Neural progenitor cell (in vitro differentiated cells): ENCODE measurements around the gene IRS2. TPM values are rescaled to one million over a fixed set of nuclear protein-coding genes. Genes with fewer than 3 reads are reported as not detected.

Source experiments
- DNase-seq: peaks from one replicate; pipeline ENCODE4 v3.0.0-alpha.2; 2016; ENCODE audit warnings: low spot score
- H2AFZ ChIP-seq: fragments of 200-600 bp; sonication (generic); replicated peaks from 2 replicates; pipeline ENCODE4 v1.6.1; 2016; ENCODE audit warnings: antibody characterized with exemption
- H3F3A ChIP-seq: fragments of 200-600 bp; sonication (generic); 2 replicates; pipeline ENCODE4 v1.6.1; 2016; ENCODE audit warnings: antibody characterized with exemption, low read depth
- H3K27ac ChIP-seq: fragments of 200-600 bp; sonication (generic); 2 replicates; pipeline ENCODE4 v1.5.1; 2016; ENCODE audit warnings: mild to moderate bottlenecking
- H3K27me3 ChIP-seq: fragments of 200-600 bp; sonication (generic); 2 replicates; pipeline ENCODE4 v1.6.1; 2016; ENCODE audit warnings: mild to moderate bottlenecking, moderate library complexity
- H3K36me3 ChIP-seq: fragments of 200-600 bp; sonication (generic); 2 replicates; pipeline ENCODE4 v1.5.1; 2016
- H3K4me1 ChIP-seq: fragments of 200-600 bp; sonication (generic); 2 replicates; pipeline ENCODE4 v1.6.1; 2016; ENCODE audit warnings: mixed run types
- H3K4me2 ChIP-seq: fragments of 200-600 bp; sonication (generic); 2 replicates; pipeline ENCODE4 v1.6.1; 2016
- H3K4me3 ChIP-seq: fragments of 200-600 bp; sonication (generic); 2 replicates; pipeline ENCODE4 v1.5.1; 2016
- H3K79me2 ChIP-seq: fragments of 200-600 bp; sonication (generic); 2 replicates; pipeline ENCODE4 v1.6.1; 2016; ENCODE audit warnings: low read depth
- H3K9ac ChIP-seq: fragments of 200-600 bp; sonication (generic); 2 replicates; pipeline ENCODE4 v1.6.1; 2016
- H3K9me3 ChIP-seq: fragments of 200-600 bp; sonication (generic); 2 replicates; pipeline ENCODE4 v1.5.1; 2016; ENCODE audit warnings: low read depth
- H4K20me1 ChIP-seq: fragments of 200-600 bp; sonication (generic); 2 replicates; pipeline ENCODE4 v1.6.1; 2016; ENCODE audit warnings: low read depth
- H3K27ac Mint-ChIP-seq: 3 replicates; pipeline ENCODE4 v1.8.0; 2021; ENCODE audit warnings: mixed read lengths
- H3K27me3 Mint-ChIP-seq: 2 replicates; pipeline ENCODE4 v1.8.0; 2022; ENCODE audit warnings: low read depth, mild to moderate bottlenecking, inconsistent platforms, moderate library complexity, mixed read lengths; ENCODE audit not compliant: insufficient read depth
- H3K36me3 Mint-ChIP-seq: 3 replicates; pipeline ENCODE4 v1.8.0; 2021; ENCODE audit warnings: mixed read lengths
- H3K4me1 Mint-ChIP-seq: 3 replicates; pipeline ENCODE4 v1.8.0; 2021; ENCODE audit warnings: mixed read lengths
- H3K4me3 Mint-ChIP-seq: 3 replicates; pipeline ENCODE4 v1.8.0; 2021; ENCODE audit warnings: mild to moderate bottlenecking, moderate library complexity, mixed read lengths
- H3K9me3 Mint-ChIP-seq: 3 replicates; pipeline ENCODE4 v1.8.0; 2020; ENCODE audit warnings: mixed read lengths
- CTCF ChIP-seq: fragments of 200-600 bp; sonication (generic); IDR thresholded peaks from 2 replicates; pipeline ENCODE4 v1.5.1; 2017; ENCODE audit warnings: antibody characterized with exemption, mild to moderate bottlenecking
- EZH2 ChIP-seq: fragments of 200-600 bp; sonication (generic); IDR thresholded peaks from 2 replicates; pipeline ENCODE4 v1.6.1; 2017; ENCODE audit warnings: antibody characterized with exemption, mild to moderate bottlenecking, moderate library complexity
- EZH2phosphoT487 ChIP-seq: fragments of 200-600 bp; sonication (generic); IDR thresholded peaks from 2 replicates; pipeline ENCODE4 v1.6.1; 2017; ENCODE audit warnings: antibody characterized with exemption
- total RNA-seq: library from RNA; depleted of rRNA; stranded (reverse); fragments of >200 nt; gene quantifications from 2 replicates; pipeline ENCODE4 v1.2.3, GENCODE V29; 2015; ENCODE audit warnings: low replicate concordance

Gene IRS2
- total RNA-seq, 1 donor from 2014 or later = 4.2 TPM

GRCh38 chr13:109776575-109776974 lies 9.8 kb downstream of the IRS2 start:
- Histone ChIP-seq H3K9ac (no peak overlapping the region), H3K36me3 (peaks cover 5% of the 10 kb centered on the region), H3K4me2 (no peak overlapping the region), H3K4me1 (peaks cover 43% of the 10 kb centered on the region), H3K4me3 (no peak overlapping the region), H3K9me3 (no peaks in the 10 kb centered on the region), H3K27me3 (no peaks in the 10 kb centered on the region), H3K79me2 (peaks cover 93% of the 10 kb centered on the region), H3F3A (peaks cover 7% of the 10 kb centered on the region), H4K20me1 (peaks cover 52% of the 10 kb centered on the region), H2AFZ (no peak overlapping the region), H3K27ac (no peak overlapping the region)
- Mint-ChIP-seq H3K9me3 (peaks cover 9% of the 10 kb centered on the region), H3K27ac (no peak overlapping the region), H3K4me3 (no peak overlapping the region), H3K27me3 (peaks cover 1% of the 10 kb centered on the region), H3K4me1 (peaks cover 35% of the 10 kb centered on the region), H3K36me3 (peaks cover 34% of the 10 kb centered on the region)
- TF ChIP-seq EZH2 = no peak
- TF ChIP-seq CTCF = no peak
- TF ChIP-seq EZH2phosphoT487 = no peak
- no peak for DNase-seq

- H3K27ac Mint-ChIP-seq = no peak overlapping the region
Observed at GRCh38 chr13:109773786-109774185, 12.6 kb downstream of the IRS2 start.

GRCh38 chr13:109773276-109773675 lies 13.1 kb downstream of the IRS2 start:
- no peak for TF ChIP-seq EZH2phosphoT487
- TF ChIP-seq CTCF = no peak
- TF ChIP-seq EZH2 = no peak
- Histone ChIP-seq H3K36me3 (peaks cover 5% of the 10 kb centered on the region), H4K20me1 (peaks cover 25% of the 10 kb centered on the region), H2AFZ (no peak overlapping the region), H3F3A (no peaks in the 10 kb centered on the region), H3K9ac (no peak overlapping the region), H3K79me2 (peaks cover 83% of the 10 kb centered on the region), H3K9me3 (no peaks in the 10 kb centered on the region), H3K4me1 (peaks cover 13% of the 10 kb centered on the region), H3K27ac (no peak overlapping the region), H3K4me3 (no peak overlapping the region), H3K4me2 (no peak overlapping the region), H3K27me3 (no peaks in the 10 kb centered on the region)
- DNase-seq = no peak
- Mint-ChIP-seq H3K4me1 (peaks cover 4% of the 10 kb centered on the region), H3K36me3 (peaks cover 44% of the 10 kb centered on the region), H3K9me3 (peaks cover 12% of the 10 kb centered on the region), H3K27ac (no peak overlapping the region), H3K4me3 (no peak overlapping the region), H3K27me3 (no peaks in the 10 kb centered on the region)

More at GRCh38 chr13:109773786-109774185, 12.6 kb downstream of the IRS2 start:
- H3K4me1 Mint-ChIP-seq = peaks cover 9% of the 10 kb centered on the region
- no peaks in the 10 kb centered on the region for H3F3A ChIP-seq
- no peak overlapping the region for H3K9ac ChIP-seq
- H2AFZ ChIP-seq = no peak overlapping the region
- H3K4me2 ChIP-seq = no peak overlapping the region
- TF ChIP-seq EZH2 = no peak
- no peak for TF ChIP-seq CTCF
- no peak for TF ChIP-seq EZH2phosphoT487
- peaks cover 5% of the 10 kb centered on the region for H3K36me3 ChIP-seq
- no peaks in the 10 kb centered on the region for H3K27me3 ChIP-seq
- peaks cover 30% of the 10 kb centered on the region for H4K20me1 ChIP-seq
- peaks cover 44% of the 10 kb centered on the region for H3K36me3 Mint-ChIP-seq
- DNase-seq = no peak
- H3K4me1 ChIP-seq = peaks cover 18% of the 10 kb centered on the region
- peaks cover 88% of the 10 kb centered on the region for H3K79me2 ChIP-seq
- H3K9me3 ChIP-seq = no peaks in the 10 kb centered on the region
- no peak overlapping the region for H3K4me3 Mint-ChIP-seq
- peaks cover 12% of the 10 kb centered on the region for H3K9me3 Mint-ChIP-seq
- H3K4me3 ChIP-seq = no peak overlapping the region
- no peaks in the 10 kb centered on the region for H3K27me3 Mint-ChIP-seq
- H3K27ac ChIP-seq = no peak overlapping the region
